Keratinocyte (primary cell): ENCODE data around the gene NMB. TPM values are rescaled to one million over a fixed set of nuclear protein-coding genes. Genes with fewer than 3 reads are reported as not detected.

Source experiments
- DNase-seq: peaks from one replicate; pipeline ENCODE4 v3.0.0-alpha.2; 2011; ENCODE audit warnings: low read depth, missing footprints, low spot score
- FAIRE-seq: peaks from 2 replicates; lab custom pipeline; 2011; peaks lifted over from hg19 to GRCh38; lab: Jason Lieb, UNC
- H2AFZ ChIP-seq: 2 replicates; pipeline ENCODE4 v1.6.0; 2012; ENCODE audit warnings: low read length, control low read depth, inconsistent platforms; ENCODE audit not compliant: control insufficient read depth
- H3K27ac ChIP-seq: 2 replicates; pipeline ENCODE4 v1.5.1; 2011; ENCODE audit warnings: low read length; ENCODE audit not compliant: control insufficient read depth, insufficient read depth
- H3K27me3 ChIP-seq: 3 replicates; pipeline ENCODE4 v1.6.0; 2011; ENCODE audit warnings: low read length; ENCODE audit not compliant: control insufficient read depth, insufficient read depth; ENCODE audit errors: extremely low read depth
- H3K36me3 ChIP-seq, 2 experiments: 2 replicates in 1 of 2; 3 replicates in 1 of 2; pipeline ENCODE4 v1.5.1; 2011; ENCODE audit warnings: low read length in 2 of 2, mild to moderate bottlenecking in 1 of 2; ENCODE audit not compliant: control insufficient read depth in 2 of 2, insufficient read depth in 2 of 2; ENCODE audit errors: extremely low read depth in 1 of 2
- H3K4me1 ChIP-seq: 3 replicates; pipeline ENCODE4 v1.5.1; 2011; ENCODE audit warnings: low read length; ENCODE audit not compliant: control insufficient read depth, insufficient read depth; ENCODE audit errors: extremely low read depth
- H3K4me2 ChIP-seq: 3 replicates; pipeline ENCODE4 v1.6.0; 2011; ENCODE audit warnings: low read depth, low read length; ENCODE audit not compliant: control insufficient read depth, insufficient read depth; ENCODE audit errors: extremely low read depth
- H3K4me3 ChIP-seq, 3 experiments: fragments of 200-600 bp in 1 of 3; sonication (generic) in 1 of 3; 2 replicates in 2 of 3; 3 replicates in 1 of 3; pipeline ENCODE4 v1.5.1; 2011 to 2016; ENCODE audit warnings: low read length in 3 of 3, mild to moderate bottlenecking in 3 of 3, control low read depth in 2 of 3, inconsistent platforms in 1 of 3, low read depth in 1 of 3, mixed read lengths in 1 of 3, mixed run types in 1 of 3, moderate library complexity in 1 of 3; ENCODE audit not compliant: control insufficient read depth in 2 of 3, insufficient read depth in 2 of 3; ENCODE audit errors: extremely low read depth in 1 of 3
- H3K79me2 ChIP-seq: 2 replicates; pipeline ENCODE4 v1.6.0; 2012; ENCODE audit warnings: low read length; ENCODE audit not compliant: control insufficient read depth, insufficient read depth
- H3K9ac ChIP-seq: 3 replicates; pipeline ENCODE4 v1.6.0; 2011; ENCODE audit warnings: low read length; ENCODE audit not compliant: control insufficient read depth, insufficient read depth; ENCODE audit errors: extremely low read depth
- H3K9me1 ChIP-seq: 3 replicates; pipeline ENCODE4 v1.6.0; 2011; ENCODE audit warnings: low read length; ENCODE audit not compliant: control insufficient read depth, insufficient read depth; ENCODE audit errors: extremely low read depth
- H3K9me3 ChIP-seq: 2 replicates; pipeline ENCODE4 v1.5.1; 2012; ENCODE audit warnings: low read depth, low read length; ENCODE audit not compliant: control insufficient read depth
- H4K20me1 ChIP-seq: 3 replicates; pipeline ENCODE4 v1.6.0; 2011; ENCODE audit warnings: low read length; ENCODE audit not compliant: control insufficient read depth, insufficient read depth; ENCODE audit errors: extremely low read depth
- CTCF ChIP-seq, 3 experiments: IDR thresholded peaks in 1 of 3; conservative IDR thresholded peaks in 1 of 3; optimal IDR thresholded peaks in 1 of 3; 2 replicates in 2 of 3; 3 replicates in 1 of 3; pipeline versions ENCODE3 to v1.5.1; 2011; ENCODE audit warnings: low read length in 3 of 3, mild to moderate bottlenecking in 3 of 3, moderate library complexity in 2 of 3, control low read depth in 1 of 3, inconsistent platforms in 1 of 3; ENCODE audit not compliant: insufficient read depth in 2 of 3; ENCODE audit errors: extremely low read depth in 1 of 3
- EZH2 ChIP-seq: IDR thresholded peaks from one replicate; pipeline ENCODE4 v1.6.1; 2012; ENCODE audit warnings: inconsistent platforms, mild to moderate bottlenecking, low read length, moderate library complexity
- dilution Hi-C: fragments of 300-500 bp; cut with MboI; formaldehyde crosslinking; loops from one replicate; pipeline ENCODE4 v1.7.0; 2020; ENCODE audit warnings: low sequenced_read_pairs; ENCODE audit not compliant: extremely low pct_ligation_motif_present
- polyA plus RNA-seq, 5 experiments: library from polyadenylated mRNA; depleted of rRNA in 3 of 5; stranded (reverse) in 3 of 5; stranded (forward) in 1 of 5; unstranded in 1 of 5; fragments of >200 nt; gene quantifications; 1 replicate in 1 of 5; 2 replicates in 3 of 5; 3 replicates in 1 of 5; pipeline versions ENCODE4 v1.2.1 to v1.2.3, GENCODE V29; 2011 to 2012; ENCODE audit warnings: missing spikeins in 2 of 5, low read depth in 1 of 5, low replicate concordance in 1 of 5

The NMB gene
- polyA plus RNA-seq, 1 donor (not counting 4 experiments of a cell fraction or from before 2014, with no cell fraction given) = 3.9 TPM

GRCh38 chr15:84697236-84697990 lies 39.4 kb upstream of the NMB start:
- dilution Hi-C loops = no loop called here
- Histone ChIP-seq H3K9ac (no peak overlapping the region), H3K9me1 (no peaks in the 10 kb centered on the region), H3K27me3 (no peaks in the 10 kb centered on the region), H2AFZ (no peak overlapping the region), H3K27ac (no peak overlapping the region), H3K79me2 (peaks cover 93% of the 10 kb centered on the region), H3K4me1 (peaks cover 9% of the 10 kb centered on the region), H3K36me3 (no peaks in the 10 kb centered on the region), H4K20me1 (no peaks in the 10 kb centered on the region), H3K4me2 (no peak overlapping the region), H3K4me3 (no peak overlapping the region), H3K9me3 (no peaks in the 10 kb centered on the region)
- no peak for TF ChIP-seq CTCF (optimal IDR thresholded peaks at IDR 0.05 in 1 of 3, IDR thresholded peaks at IDR 0.05 in 1 of 3, conservative IDR thresholded peaks at IDR 0.05 in 1 of 3; ENCODE audit: extremely low read depth in 1 of 3, insufficient read depth in 2 of 3, low read length in 3 of 3)
- TF ChIP-seq EZH2 = no peak
- DNase-seq (no peak), FAIRE-seq (no peak)

GRCh38 chr15:84696757-84697156 lies 38.8 kb upstream of the NMB start:
- Histone ChIP-seq H3K9me3 (no peaks in the 10 kb centered on the region), H3K27ac (no peak overlapping the region), H3K36me3 (no peaks in the 10 kb centered on the region), H3K4me1 (peaks cover 9% of the 10 kb centered on the region), H2AFZ (no peak overlapping the region), H4K20me1 (no peaks in the 10 kb centered on the region), H3K27me3 (no peaks in the 10 kb centered on the region), H3K79me2 (peaks cover 91% of the 10 kb centered on the region), H3K4me2 (no peak overlapping the region), H3K4me3 (no peak overlapping the region), H3K9ac (no peak overlapping the region), H3K9me1 (no peaks in the 10 kb centered on the region)
- dilution Hi-C loops = no loop called here
- TF ChIP-seq EZH2 = no peak
- no peak for TF ChIP-seq CTCF (optimal IDR thresholded peaks at IDR 0.05 in 1 of 3, IDR thresholded peaks at IDR 0.05 in 1 of 3, conservative IDR thresholded peaks at IDR 0.05 in 1 of 3; ENCODE audit: extremely low read depth in 1 of 3, insufficient read depth in 2 of 3, low read length in 3 of 3)
- DNase-seq = no peak
- no peak for FAIRE-seq
